ENCODE data around the gene MAPK6.
A peak's percentile ranks its signal among the peaks of the same experiment; 100 is the strongest.

The MAPK6 gene

DNA sequence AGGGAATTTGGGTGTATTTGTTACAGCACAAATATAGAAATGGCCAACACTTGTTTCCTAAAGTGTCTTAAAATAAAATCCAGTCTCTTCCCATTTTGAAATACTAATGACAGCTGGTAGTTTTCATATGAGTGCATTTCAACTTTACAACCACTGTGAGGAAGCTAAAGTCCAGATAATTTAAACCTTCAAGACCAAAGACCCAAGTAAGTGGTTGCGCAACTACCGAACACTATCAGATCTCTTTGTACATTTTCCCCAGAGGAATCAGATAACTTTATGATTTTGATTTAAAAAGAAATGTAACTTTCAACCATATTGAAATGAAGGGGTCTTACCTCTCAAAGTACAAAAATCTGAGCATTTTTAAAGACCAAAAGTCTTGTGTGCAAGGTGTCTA, 79.3 kb downstream of the MAPK6 start:
- H3K9ac ChIP-seq = no peak overlapping the region
- H3K27ac ChIP-seq = peak overlapping the region in 4 of 11 experiments; percentile 3 to 21 (median 7); a peak in 3 of 22 replicates

DNA sequence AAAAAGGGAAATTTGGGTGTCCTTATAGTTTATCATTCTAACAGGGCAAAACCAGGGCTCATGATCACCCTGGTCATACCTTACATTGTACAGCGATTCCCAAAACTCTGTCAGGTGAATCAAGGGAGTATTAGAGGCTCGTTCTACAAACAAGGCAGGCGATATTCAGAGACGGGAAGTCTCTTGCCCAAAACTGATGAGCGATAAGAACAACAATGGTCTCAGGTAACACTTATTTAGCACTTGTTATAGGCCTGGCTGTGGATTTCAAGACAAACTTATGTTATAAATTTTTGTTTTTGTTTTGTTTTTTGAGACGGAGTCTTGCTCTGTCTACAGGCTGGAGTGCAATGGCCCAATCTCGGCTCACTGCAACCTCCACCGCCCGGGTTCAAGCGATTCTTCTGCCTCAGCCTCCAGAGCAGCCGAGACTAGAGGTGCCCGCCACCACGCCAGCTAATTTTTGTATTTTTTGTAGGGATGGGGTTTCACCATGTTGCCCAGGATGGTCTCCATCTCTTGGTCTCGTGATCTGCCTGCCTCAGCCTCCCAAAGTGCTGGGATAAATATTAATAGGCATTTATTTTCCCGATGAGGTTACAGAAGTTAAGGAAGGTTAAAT, 80.7 kb downstream of the MAPK6 start:
- no peak overlapping the region for H3K27ac ChIP-seq
- peaks cover 0 to 8% (median 0%) of the 10 kb centered on the region in 11 experiments; a peak in 5 of 22 replicates for H3K9me3 ChIP-seq (replicated peaks in 1 of 11)
- no peak for TF ChIP-seq Cebpa-rat (IDR thresholded peaks at IDR 0.05)
- H3K27me3 ChIP-seq = no peaks in the 10 kb centered on the region
- no peak overlapping the region for H3K4me3 ChIP-seq
- peaks cover 0 to 53% (median 30%) of the 10 kb centered on the region in 10 experiments for H3K4me1 ChIP-seq
- no peak overlapping the region for H3K9ac ChIP-seq
- H3K36me3 ChIP-seq = no peaks in the 10 kb centered on the region
- H3K4me2 ChIP-seq = no peak overlapping the region
- no peaks in the 10 kb centered on the region for H4K20me1 ChIP-seq

More for the DNA sequence above, 79.3 kb downstream of the MAPK6 start:
- H4K20me1 ChIP-seq = no peaks in the 10 kb centered on the region
- peak in 8 of 11 experiments; percentile 37 to 91 (median 68); a peak in 10 of 22 replicates for TF ChIP-seq Cebpa-rat (IDR thresholded peaks at IDR 0.05)
- peaks cover 0 to 8% (median 0%) of the 10 kb centered on the region in 11 experiments; a peak in 5 of 22 replicates for H3K9me3 ChIP-seq (replicated peaks in 1 of 11)
- H3K4me3 ChIP-seq = no peak overlapping the region
- no peaks in the 10 kb centered on the region for H3K36me3 ChIP-seq
- H3K4me1 ChIP-seq = peaks cover 11 to 41% (median 31%) of the 10 kb centered on the region in 10 experiments
- H3K4me2 ChIP-seq = peak overlapping the region in 7 of 11 experiments; percentile 3 to 68 (median 38); a peak in 12 of 22 replicates
- no peaks in the 10 kb centered on the region for H3K27me3 ChIP-seq

- Histone ChIP-seq H3K9me3 (replicated peaks in 1 of 11) (peaks cover 0 to 4% (median 0%) of the 10 kb centered on the region in 11 experiments; a peak in 4 of 22 replicates), H3K4me1 (peaks cover 7 to 57% (median 31%) of the 10 kb centered on the region in 10 experiments), H3K4me3 (no peak overlapping the region), H3K36me3 (no peaks in the 10 kb centered on the region), H3K9ac (no peak overlapping the region; a peak in 1 of 22 replicates), H3K4me2 (no peak overlapping the region; a peak in 2 of 22 replicates), H3K27me3 (no peaks in the 10 kb centered on the region), H3K27ac (no peak overlapping the region; a peak in 1 of 22 replicates), H4K20me1 (no peaks in the 10 kb centered on the region)
- no peak for TF ChIP-seq Cebpa-rat (IDR thresholded peaks at IDR 0.05)
These were observed 81.9 kb downstream of the MAPK6 start for GRCh38 chr15:52100807-52101442.

DNA sequence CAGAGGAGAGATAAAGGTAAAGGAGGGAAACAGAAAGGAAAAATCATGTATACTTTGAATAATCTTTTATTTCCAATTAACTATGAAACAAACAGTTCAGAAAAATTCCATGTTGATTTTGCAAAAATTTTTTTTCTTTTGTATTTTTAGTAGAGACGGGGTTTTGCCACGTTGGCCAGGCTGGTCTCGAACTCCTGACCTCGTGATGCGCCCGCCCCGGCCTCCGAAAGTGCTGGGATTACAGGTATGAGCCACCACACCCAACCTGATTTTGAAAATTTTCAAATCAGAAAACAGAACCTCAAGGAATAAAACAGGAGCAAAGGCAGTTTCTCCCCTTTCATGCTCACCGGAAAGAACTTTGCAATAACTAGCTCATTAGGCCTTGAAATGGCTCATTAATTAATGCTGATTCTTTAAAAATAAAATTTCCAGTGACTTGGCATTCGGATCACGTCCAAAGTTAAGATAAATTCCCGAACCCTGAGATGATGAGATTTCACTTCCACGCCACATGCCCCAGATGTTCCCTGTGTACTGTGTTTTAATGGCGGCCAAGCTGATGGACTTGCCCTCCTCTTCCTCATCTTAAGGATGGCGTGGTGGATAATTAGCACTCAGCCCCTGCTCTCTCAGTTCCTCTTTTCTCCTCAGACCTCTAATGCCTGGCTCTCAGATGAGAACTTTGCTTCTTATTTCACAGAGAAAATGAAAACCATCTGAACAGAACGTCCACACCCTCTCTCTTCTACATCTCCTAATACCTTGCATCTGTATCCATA, 82.7 kb downstream of the MAPK6 start:
- peaks cover 0 to 4% (median 0%) of the 10 kb centered on the region in 11 experiments; a peak in 4 of 22 replicates for H3K9me3 ChIP-seq (replicated peaks in 1 of 11)
- no peaks in the 10 kb centered on the region for H3K36me3 ChIP-seq
- H3K27ac ChIP-seq = peak overlapping the region in 1 of 11 experiments; percentile 20; a peak in 2 of 22 replicates
- H3K4me2 ChIP-seq = peak overlapping the region in 10 of 11 experiments; percentile 32 to 76 (median 58); a peak in 20 of 22 replicates
- TF ChIP-seq Cebpa-rat (IDR thresholded peaks at IDR 0.05) = no peak
- H3K4me3 ChIP-seq = no peak overlapping the region
- H3K4me1 ChIP-seq = peaks cover 8 to 57% (median 31%) of the 10 kb centered on the region in 10 experiments
- H3K9ac ChIP-seq = no peak overlapping the region
- no peaks in the 10 kb centered on the region for H3K27me3 ChIP-seq
- H4K20me1 ChIP-seq = no peaks in the 10 kb centered on the region

DNA sequence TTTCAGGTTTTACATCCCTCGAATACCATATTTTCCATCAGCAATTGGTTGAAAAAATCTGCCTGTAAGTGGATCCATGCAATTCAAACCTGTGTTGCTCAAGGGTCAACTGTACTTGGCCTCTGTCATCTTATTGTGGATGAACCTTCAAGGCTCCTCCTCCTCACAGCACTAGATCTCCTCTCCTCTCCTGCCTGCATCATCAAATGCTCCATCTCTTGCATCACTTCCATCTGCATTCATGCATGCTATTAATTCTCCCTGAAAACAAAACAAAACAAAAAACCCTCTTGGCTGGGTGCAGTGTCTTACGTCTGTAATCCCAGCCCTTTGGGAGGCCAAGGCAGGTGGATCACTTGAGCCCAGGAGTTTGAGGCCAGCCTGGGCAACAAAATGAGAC, 83.4 kb downstream of the MAPK6 start:
- no peaks in the 10 kb centered on the region for H4K20me1 ChIP-seq
- H3K4me1 ChIP-seq = peaks cover 8 to 53% (median 31%) of the 10 kb centered on the region in 10 experiments
- no peak overlapping the region for H3K4me3 ChIP-seq
- peak overlapping the region in 10 of 11 experiments; percentile 32 to 76 (median 58); a peak in 20 of 22 replicates for H3K4me2 ChIP-seq
- TF ChIP-seq Cebpa-rat (IDR thresholded peaks at IDR 0.05) = peak in 1 of 11 experiments; percentile 41; a peak in 1 of 22 replicates
- no peaks in the 10 kb centered on the region for H3K27me3 ChIP-seq
- no peak overlapping the region for H3K9ac ChIP-seq
- H3K27ac ChIP-seq = peak overlapping the region in 2 of 11 experiments; percentile 4 to 20; a peak in 2 of 22 replicates
- no peaks in the 10 kb centered on the region for H3K36me3 ChIP-seq
- H3K9me3 ChIP-seq (replicated peaks in 1 of 11) = peaks cover 0 to 4% (median 0%) of the 10 kb centered on the region in 11 experiments; a peak in 4 of 22 replicates

GRCh38 chr15:52103217-52104207, 84.5 kb downstream of the MAPK6 start:
- Histone ChIP-seq H3K4me2 (peak overlapping the region in 10 of 11 experiments; percentile 42 to 76 (median 62); a peak in 20 of 22 replicates), H3K27ac (peak overlapping the region in 3 of 11 experiments; percentile 4 to 9 (median 4); a peak in 2 of 22 replicates), H3K9ac (no peak overlapping the region), H3K4me1 (peaks cover 8 to 42% (median 31%) of the 10 kb centered on the region in 10 experiments), H3K36me3 (no peaks in the 10 kb centered on the region), H4K20me1 (no peaks in the 10 kb centered on the region), H3K27me3 (no peaks in the 10 kb centered on the region), H3K9me3 (replicated peaks in 1 of 11) (peaks cover 0 to 4% (median 0%) of the 10 kb centered on the region in 11 experiments; a peak in 4 of 22 replicates), H3K4me3 (no peak overlapping the region)
- no peak for TF ChIP-seq Cebpa-rat (IDR thresholded peaks at IDR 0.05)

DNA sequence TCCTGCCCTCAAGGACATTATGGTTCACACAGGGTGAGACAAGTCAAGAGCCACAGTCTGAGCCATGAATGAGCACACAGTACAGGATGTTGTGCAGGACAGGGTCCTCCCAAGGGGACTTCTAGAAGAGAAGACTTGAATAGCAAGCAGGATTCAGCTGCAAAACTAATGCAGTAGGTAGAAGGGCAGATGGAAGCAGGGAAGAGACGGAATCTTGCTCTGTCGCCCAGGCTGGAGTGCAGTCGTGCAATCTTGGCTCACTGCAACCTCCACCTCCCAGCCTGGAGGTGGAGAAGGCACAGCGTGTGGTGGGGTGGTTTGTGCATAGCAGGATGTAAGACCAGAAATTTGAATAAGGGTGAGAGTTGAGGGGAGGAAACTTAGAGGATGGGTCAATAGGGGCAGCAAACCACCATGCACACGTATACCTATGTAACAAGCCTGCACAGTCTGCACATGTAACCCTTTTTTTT, 85.5 kb downstream of the MAPK6 start:
- Histone ChIP-seq H3K27ac (no peak overlapping the region), H3K9ac (no peak overlapping the region), H4K20me1 (no peaks in the 10 kb centered on the region), H3K4me1 (peaks cover 8 to 39% (median 31%) of the 10 kb centered on the region in 10 experiments; a peak in 17 of 20 replicates), H3K4me2 (peak overlapping the region in 10 of 11 experiments; percentile 42 to 76 (median 62); a peak in 19 of 22 replicates), H3K4me3 (no peak overlapping the region), H3K36me3 (no peaks in the 10 kb centered on the region), H3K27me3 (no peaks in the 10 kb centered on the region), H3K9me3 (replicated peaks in 1 of 11) (no peaks in the 10 kb centered on the region; a peak in 1 of 22 replicates)
- TF ChIP-seq Cebpa-rat (IDR thresholded peaks at IDR 0.05) = no peak

All from BLaER1 treated with 17β-estradiol and CSF1 and Interleukin-3, amounts not matched to agents 10 nM and 100 nM (cell line).